ENCODE results near the gene TNFAIP8. TPM values are rescaled to one million over a fixed set of nuclear protein-coding genes. Genes with fewer than 3 reads are reported as not detected.

TNFAIP8 gene
- total and polyA plus RNA-seq, 9 of the 15 experiments (the other 6 are each of a cell fraction or from before 2014, with no cell fraction given), result 29.9 to 52.2 (median 44.8) TPM

DNA sequence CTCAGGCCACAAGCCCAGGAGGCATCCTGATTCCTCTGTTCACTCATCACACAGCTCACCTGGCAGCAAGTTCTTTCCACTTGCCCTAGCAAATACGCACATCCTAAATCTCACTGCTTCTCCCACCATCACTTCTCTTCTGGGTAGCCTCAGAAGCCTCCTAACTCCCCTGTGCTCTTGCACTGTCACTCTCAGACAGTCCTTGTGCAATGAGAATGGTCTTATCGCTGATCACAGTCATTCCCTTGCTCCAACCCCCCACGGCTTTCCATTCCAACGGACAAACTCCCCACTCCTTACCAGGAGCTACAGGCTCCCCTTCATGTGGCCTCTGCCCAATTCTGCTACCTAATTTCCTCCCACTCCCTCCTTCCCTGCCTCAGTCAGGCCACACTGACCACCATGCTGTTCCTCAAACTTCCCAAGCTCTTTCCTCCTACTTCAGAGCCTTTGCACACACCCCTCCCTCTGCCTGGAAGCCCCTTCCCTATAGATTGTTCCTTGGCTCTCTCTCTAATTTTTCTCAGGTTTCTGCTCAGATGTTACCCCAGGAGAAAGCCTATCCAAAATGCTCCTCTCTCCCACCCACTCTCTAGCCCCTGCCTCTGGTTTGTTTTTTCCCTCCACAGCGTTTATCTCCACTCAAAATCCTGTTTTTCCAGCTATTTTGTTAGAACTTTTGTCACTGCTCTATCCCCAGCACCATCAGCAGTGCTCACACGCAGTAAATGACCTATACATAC lies 34.1 kb upstream of the TNFAIP8 start (continued):
- TF ChIP-seq, protein P1, sequence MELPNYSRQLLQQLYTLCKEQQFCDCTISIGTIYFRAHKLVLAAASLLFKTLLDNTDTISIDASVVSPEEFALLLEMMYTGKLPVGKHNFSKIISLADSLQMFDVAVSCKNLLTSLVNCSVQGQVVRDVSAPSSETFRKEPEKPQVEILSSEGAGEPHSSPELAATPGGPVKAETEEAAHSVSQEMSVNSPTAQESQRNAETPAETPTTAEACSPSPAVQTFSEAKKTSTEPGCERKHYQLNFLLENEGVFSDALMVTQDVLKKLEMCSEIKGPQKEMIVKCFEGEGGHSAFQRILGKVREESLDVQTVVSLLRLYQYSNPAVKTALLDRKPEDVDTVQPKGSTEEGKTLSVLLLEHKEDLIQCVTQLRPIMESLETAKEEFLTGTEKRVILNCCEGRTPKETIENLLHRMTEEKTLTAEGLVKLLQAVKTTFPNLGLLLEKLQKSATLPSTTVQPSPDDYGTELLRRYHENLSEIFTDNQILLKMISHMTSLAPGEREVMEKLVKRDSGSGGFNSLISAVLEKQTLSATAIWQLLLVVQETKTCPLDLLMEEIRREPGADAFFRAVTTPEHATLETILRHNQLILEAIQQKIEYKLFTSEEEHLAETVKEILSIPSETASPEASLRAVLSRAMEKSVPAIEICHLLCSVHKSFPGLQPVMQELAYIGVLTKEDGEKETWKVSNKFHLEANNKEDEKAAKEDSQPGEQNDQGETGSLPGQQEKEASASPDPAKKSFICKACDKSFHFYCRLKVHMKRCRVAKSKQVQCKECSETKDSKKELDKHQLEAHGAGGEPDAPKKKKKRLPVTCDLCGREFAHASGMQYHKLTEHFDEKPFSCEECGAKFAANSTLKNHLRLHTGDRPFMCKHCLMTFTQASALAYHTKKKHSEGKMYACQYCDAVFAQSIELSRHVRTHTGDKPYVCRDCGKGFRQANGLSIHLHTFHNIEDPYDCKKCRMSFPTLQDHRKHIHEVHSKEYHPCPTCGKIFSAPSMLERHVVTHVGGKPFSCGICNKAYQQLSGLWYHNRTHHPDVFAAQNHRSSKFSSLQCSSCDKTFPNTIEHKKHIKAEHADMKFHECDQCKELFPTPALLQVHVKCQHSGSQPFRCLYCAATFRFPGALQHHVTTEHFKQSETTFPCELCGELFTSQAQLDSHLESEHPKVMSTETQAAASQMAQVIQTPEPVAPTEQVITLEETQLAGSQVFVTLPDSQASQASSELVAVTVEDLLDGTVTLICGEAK (IDR thresholded peaks at IDR 0.05), result no peak
- TF ChIP-seq, protein P1 (CRISPR knock-in tag; IDR thresholded peaks at IDR 0.05), result no peak
- peak; percentile 58 for TF ChIP-seq KDM5B (IDR thresholded peaks at IDR 0.05; ENCODE audit: insufficient replicate concordance, low read depth, low read length)
- TF ChIP-seq CBFB (CRISPR knock-in tag; IDR thresholded peaks at IDR 0.05), result no peak
- no peak for TF ChIP-seq ZNF780A (CRISPR knock-in tag; IDR thresholded peaks at IDR 0.05)
- TF ChIP-seq, protein P2, sequence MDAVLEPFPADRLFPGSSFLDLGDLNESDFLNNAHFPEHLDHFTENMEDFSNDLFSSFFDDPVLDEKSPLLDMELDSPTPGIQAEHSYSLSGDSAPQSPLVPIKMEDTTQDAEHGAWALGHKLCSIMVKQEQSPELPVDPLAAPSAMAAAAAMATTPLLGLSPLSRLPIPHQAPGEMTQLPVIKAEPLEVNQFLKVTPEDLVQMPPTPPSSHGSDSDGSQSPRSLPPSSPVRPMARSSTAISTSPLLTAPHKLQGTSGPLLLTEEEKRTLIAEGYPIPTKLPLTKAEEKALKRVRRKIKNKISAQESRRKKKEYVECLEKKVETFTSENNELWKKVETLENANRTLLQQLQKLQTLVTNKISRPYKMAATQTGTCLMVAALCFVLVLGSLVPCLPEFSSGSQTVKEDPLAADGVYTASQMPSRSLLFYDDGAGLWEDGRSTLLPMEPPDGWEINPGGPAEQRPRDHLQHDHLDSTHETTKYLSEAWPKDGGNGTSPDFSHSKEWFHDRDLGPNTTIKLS (IDR thresholded peaks at IDR 0.05; ENCODE audit: borderline replicate concordance, low read depth), result 0 out of 2 replicates have a peak, but pooled peaks have one; percentile 37
- TF ChIP-seq, protein P3, sequence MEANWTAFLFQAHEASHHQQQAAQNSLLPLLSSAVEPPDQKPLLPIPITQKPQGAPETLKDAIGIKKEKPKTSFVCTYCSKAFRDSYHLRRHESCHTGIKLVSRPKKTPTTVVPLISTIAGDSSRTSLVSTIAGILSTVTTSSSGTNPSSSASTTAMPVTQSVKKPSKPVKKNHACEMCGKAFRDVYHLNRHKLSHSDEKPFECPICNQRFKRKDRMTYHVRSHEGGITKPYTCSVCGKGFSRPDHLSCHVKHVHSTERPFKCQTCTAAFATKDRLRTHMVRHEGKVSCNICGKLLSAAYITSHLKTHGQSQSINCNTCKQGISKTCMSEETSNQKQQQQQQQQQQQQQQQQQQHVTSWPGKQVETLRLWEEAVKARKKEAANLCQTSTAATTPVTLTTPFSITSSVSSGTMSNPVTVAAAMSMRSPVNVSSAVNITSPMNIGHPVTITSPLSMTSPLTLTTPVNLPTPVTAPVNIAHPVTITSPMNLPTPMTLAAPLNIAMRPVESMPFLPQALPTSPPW (CRISPR knock-in tag; IDR thresholded peaks at IDR 0.05), result peak; percentile 64
- TF ChIP-seq, protein P4, sequence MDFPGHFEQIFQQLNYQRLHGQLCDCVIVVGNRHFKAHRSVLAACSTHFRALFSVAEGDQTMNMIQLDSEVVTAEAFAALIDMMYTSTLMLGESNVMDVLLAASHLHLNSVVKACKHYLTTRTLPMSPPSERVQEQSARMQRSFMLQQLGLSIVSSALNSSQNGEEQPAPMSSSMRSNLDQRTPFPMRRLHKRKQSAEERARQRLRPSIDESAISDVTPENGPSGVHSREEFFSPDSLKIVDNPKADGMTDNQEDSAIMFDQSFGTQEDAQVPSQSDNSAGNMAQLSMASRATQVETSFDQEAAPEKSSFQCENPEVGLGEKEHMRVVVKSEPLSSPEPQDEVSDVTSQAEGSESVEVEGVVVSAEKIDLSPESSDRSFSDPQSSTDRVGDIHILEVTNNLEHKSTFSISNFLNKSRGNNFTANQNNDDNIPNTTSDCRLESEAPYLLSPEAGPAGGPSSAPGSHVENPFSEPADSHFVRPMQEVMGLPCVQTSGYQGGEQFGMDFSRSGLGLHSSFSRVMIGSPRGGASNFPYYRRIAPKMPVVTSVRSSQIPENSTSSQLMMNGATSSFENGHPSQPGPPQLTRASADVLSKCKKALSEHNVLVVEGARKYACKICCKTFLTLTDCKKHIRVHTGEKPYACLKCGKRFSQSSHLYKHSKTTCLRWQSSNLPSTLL (IDR thresholded peaks at IDR 0.05), result no peak
- TF ChIP-seq, protein P5, sequence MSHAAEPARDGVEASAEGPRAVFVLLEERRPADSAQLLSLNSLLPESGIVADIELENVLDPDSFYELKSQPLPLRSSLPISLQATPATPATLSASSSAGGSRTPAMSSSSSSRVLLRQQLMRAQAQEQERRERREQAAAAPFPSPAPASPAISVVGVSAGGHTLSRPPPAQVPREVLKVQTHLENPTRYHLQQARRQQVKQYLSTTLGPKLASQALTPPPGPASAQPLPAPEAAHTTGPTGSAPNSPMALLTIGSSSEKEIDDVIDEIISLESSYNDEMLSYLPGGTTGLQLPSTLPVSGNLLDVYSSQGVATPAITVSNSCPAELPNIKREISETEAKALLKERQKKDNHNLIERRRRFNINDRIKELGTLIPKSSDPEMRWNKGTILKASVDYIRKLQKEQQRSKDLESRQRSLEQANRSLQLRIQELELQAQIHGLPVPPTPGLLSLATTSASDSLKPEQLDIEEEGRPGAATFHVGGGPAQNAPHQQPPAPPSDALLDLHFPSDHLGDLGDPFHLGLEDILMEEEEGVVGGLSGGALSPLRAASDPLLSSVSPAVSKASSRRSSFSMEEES (CRISPR knock-in tag; IDR thresholded peaks at IDR 0.05), result no peak
- no peak for TF ChIP-seq PCBP2 (IDR thresholded peaks at IDR 0.05; ENCODE audit: low read depth, low read length, poor library complexity, severe bottlenecking)
